NCI-H748 treated with DMSO at 0.1 percent for 48 hours (cell line): ENCODE measurements around the gene ZNF580.

ENCODE experiments used
- DNase-seq: peaks from one replicate; lab custom pipeline; 2025; lab: John Stamatoyannopoulos, UW

Gene ZNF580

GRCh38 chr19:55646889-55647731 lies 6.3 kb downstream of the ZNF580 start:
- DNase-seq, result no peak

GRCh38 chr19:55647732-55648584 lies 7.2 kb downstream of the ZNF580 start, which contains the start of gene CCDC106:
CCDC106 (plus strand) TSS chr19:55648212; CDS start chr19:55649047, 835 bp downstream.
- DNase-seq, result peak; percentile 33

GRCh38 chr19:55648585-55649267 lies 7.9 kb downstream of the ZNF580 start:
- DNase-seq, result no peak

GRCh38 chr19:55649268-55650125 lies 8.7 kb downstream of the ZNF580 start:
- no peak for DNase-seq

- no peak for DNase-seq
These were observed 9.3 kb downstream of the ZNF580 start for GRCh38 chr19:55650126-55650557.

DNA sequence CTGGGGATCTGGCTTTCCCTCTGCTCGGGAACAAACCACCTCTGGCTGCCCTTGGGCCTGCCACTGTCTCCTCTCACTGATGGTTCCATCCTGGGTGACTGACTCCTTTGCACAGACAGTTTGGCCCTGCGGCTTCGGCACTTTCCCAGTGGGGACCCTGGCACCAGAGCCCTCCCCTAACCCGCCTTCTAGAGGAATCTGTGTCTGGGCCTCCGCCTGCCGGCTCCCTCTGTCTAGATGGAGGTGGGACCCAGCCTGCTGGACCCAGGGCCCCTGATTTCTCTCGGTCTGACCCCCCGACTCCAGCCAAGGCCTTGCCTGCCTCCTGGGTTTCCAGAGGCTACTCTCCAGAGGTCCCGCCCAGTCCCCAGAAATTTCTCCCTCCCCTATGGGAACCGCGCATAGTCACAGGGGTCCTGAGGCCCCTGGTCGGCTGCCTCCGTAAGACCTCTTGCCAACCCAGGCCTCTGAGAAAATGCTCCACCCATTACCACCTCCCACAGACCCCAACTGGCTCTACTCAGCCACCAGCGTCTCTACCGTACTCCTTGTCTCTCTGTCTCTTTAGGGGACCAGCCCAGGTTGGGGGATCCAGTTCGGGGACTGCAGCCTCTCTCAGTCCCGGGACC lies 9.9 kb downstream of the ZNF580 start:
- DNase-seq, result no peak

DNA sequence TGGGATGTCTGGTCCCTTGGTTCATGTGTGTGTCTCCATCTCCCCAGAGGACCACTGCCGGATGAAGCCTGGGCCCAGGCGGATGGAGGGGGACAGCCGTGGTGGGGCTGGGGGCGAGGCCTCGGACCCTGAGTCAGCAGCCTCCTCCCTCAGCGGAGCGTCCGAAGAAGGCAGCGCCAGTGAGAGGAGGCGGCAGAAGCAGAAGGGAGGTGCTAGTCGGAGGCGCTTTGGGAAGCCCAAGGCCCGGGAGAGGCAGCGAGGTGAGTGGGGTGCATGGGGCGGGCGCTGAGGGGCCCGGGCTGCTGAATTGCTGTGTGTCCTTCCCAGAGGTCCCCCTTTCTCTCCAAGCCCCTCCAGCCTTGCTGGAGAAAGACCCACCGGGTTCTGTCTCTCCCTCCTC lies 10.4 kb downstream of the ZNF580 start:
- DNase-seq, result no peak

DNA sequence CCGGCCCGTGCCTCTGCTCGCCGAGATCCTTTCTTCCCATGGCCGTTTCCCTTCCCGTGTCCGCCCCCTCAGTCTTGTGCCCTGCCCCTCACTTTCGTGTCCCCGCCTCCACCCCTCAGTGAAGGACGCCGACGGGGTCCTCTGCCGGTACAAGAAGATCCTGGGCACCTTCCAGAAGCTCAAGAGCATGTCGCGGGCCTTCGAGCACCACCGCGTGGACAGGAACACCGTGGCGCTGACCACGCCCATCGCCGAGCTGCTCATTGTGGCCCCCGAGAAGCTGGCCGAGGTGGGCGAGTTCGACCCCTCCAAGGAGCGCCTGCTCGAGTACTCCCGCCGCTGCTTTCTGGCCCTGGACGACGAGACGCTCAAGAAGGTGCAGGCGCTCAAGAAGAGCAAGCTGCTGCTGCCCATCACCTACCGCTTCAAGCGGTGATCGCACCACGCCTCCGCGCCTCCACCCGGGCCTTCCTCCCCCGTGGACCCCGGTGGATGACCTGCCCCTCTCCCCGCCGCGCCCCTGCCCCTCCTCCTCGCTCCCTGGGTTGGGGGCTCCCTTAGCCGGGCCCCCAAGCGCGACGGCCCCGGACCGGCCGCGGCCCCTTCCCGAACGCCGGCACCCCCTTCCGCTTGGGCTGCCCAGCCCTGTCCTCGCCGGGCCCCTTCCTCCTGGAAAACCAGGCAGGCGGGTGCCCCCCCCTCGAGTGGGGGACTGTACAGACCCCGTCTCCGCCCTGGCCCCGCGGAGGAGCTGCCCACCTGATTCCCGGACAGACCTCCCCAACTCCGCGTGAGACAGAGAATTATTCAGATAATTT lies 11.7 kb downstream of the ZNF580 start:
- no peak for DNase-seq

DNA sequence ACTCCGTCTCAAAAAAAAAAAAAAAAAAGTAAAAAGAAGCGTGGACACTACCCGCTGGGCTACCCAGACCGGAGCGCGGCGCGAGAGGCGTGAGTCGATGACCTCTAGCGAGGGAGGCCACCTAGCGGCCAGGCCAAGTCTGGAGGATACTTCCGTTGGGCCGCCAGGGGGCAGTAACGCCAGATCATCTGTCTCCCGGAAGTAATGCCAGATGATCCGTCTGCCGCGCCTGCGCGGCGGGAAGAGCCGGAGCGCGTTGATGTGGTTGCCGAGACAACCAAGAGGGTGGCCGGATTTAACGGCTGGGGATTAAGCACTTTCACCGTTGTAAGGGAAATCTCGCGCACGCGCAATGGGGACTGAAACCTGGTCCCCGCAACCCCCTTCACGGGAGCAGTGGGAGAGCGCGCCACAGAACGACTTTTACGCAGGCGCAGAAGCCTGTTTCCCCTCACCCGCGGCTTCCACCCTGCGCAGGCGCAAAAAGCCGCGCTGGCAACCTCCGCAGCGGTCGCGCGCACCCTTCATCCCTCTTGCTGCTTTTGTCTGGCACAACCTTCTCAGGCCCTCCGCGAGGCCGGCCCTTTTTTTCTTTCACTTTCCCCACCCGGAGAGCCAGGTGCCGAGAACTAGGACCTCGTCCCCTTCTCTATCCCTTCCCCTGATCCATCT lies 13.0 kb downstream of the ZNF580 start:
- peak; percentile 99 for DNase-seq

DNA sequence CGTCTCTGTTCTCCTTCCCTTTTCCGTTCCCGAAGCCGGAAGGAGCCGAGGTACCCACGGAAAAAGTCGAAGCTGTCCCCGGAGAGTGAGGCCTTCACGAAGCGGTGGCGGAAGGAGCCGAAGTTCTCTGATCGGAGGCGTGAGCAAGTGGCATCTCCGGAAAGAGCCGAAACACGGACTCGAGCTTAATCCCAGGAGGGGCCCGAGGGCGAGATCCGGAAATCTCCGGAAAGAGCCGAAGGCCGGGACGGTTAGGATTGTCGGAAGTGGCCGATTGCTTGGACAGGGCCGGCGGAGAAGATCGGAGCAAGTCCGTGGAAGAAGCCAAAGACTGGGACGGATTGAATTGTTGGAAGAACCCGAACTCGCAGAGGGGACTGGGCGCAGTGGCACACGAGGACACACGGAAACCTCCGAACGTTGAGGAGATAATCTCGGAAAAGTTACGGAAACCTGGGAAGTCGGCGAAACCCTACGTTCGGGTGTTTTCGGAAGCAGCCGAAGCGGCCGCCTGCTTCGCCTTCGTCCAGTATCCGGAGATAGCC lies 13.6 kb downstream of the ZNF580 start:
- peak; percentile 98 for DNase-seq

DNA sequence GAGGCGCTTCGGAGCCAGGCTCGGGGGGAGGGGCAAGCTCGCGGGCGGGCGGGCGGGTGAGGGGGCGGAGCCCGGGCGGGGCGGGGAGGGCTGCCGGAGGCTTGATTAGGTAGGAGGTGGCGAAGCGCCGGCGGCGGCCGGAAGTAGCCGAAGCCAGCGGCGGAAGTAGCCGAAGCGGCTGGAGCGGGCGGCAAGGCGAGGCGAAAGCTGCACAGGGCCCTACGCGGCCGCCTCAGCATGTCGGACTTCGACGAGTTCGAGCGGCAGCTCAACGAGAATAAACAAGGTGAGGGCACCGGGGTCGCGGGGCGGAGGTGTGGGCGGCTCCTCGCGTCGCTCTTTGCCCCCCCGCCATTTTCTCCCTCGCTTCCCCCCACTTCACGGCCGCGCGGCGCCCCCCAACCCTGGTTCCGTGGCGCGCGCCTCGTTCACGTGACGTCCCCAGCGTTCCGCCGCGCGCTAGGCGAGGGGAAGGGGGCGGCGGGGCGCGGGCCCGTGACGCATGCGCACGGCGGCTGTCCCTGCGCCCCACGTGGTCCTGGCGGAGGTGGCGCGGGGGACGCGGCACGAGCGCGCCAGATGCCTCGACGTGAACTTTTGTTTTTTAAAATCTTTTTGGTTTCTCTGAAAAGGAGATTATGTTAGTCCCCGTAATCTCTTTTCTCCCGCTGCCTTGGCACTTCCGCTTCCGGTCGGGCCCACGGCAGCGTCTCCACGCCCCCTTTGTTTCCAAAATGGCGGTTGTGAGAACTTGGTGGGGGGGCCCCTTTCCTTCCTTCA lies 14.3 kb downstream of the ZNF580 start, which contains the start of gene U2AF2:
Gene U2AF2, plus strand, starts transcription at position 168 of the 780 bp plus-strand sequence. Its CDS starts 70 bp downstream, at position 238.
- DNase-seq, result peak; percentile 62

DNA sequence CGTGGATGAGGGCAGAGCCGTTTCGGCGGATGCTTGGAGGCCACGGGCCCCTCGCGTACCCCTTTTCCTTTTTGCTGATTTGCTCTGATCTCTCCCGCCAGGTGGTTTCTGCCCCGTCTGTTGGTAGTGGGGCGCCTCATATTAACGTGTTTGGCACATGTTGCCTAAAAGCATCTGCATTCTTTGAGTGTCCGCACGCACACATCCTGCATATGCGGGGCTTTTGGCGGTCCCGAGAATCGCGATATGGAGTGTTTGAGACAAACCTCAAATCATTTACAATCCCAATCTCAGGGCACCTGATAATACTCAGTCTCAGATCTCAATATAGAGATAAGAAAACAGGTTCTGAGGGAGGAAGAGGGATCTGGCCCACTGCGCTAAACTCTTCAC lies 14.8 kb downstream of the ZNF580 start:
- DNase-seq, result no peak

DNA sequence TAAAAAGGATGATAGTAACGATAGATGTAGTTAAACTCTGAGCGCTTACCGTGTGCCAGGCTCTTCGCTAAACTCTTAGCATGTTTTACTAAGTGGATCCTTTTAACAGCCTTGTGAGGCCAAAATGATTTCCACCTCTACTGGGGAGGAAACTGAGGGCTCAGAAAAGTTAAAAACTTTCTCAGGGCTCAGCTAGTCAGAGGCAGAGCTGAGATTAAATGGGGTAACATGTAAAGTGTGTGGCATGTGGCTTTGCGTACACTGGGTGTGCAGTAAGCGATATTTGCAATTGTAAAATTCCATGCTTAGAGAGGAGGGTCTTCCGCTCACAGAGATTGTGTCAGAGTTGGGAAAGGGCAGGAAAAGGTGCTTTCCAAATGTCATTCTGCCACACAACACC lies 15.8 kb downstream of the ZNF580 start:
- DNase-seq, result no peak

DNA sequence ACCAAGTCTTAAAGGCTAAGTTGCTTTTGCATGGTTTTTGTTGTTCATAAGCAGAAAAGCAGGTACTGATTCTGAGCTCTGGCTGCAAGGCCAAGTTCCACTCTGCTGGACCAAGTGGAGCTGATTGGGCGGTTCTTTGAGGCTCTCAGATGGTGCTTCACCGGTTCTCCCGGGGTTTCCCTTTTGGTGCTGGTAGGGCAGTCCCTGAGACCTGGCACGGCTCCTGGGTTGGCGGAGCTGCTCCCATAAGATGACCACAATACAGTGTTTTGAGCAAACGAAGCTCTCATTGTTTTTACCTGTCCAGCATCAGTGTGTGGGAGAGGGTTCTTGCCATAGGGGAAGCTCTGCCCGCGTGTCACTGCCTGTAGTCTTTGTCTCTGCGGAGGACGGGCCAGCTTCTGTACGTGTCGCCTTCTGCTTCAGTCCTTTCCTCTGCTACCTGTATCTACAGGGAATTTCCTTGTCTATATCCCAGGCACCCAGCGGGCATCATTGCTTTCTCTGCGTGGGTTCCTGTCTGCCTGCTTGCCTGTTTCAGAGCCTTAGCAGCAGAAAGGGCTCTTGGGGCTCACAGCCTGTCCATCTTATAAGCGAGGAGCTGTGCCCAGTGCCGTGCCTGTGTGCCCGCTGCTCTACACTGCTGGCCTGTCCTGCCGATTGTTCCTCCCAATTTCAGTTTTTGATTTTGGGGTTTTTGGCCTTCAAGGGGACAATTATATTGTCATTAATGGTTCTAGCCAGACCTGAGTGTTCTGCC lies 16.4 kb downstream of the ZNF580 start:
- DNase-seq, result no peak

- DNase-seq, result no peak
These were observed 18.2 kb downstream of the ZNF580 start for GRCh38 chr19:55658846-55659459.

GRCh38 chr19:55659822-55660221 lies 19.0 kb downstream of the ZNF580 start:
- DNase-seq, result no peak

- no peak for DNase-seq
These were observed 19.6 kb downstream of the ZNF580 start for GRCh38 chr19:55660404-55660803.
